Effector CD8-positive, alpha-beta T cell (primary cell): Measurements from ENCODE around the gene SH3BP4.

Source experiments
- DNase-seq: peaks from one replicate; lab custom pipeline; 2025; lab: John Stamatoyannopoulos, UW

The SH3BP4 gene

DNA sequence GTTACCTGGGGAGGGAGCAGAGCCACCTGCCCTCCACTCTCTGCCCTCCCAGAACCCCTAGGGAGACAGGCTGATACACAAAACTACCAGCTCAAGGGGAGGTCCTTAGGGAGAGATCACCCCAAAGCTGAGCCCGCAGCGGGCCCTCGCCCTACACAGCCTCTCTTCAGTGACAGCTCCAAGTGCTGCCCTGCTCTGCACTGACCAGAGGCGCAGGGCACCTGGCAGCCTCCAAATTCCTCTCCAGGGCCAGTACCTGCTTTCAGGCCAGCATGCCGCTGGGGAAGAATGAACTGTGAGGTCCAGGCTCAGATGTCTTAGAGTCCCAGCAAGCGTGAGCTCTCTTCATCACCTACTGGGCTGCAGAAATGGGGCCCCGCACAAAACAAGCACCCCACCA is 11.3 kb upstream of the SH3BP4 start:
- no peak for DNase-seq

DNA sequence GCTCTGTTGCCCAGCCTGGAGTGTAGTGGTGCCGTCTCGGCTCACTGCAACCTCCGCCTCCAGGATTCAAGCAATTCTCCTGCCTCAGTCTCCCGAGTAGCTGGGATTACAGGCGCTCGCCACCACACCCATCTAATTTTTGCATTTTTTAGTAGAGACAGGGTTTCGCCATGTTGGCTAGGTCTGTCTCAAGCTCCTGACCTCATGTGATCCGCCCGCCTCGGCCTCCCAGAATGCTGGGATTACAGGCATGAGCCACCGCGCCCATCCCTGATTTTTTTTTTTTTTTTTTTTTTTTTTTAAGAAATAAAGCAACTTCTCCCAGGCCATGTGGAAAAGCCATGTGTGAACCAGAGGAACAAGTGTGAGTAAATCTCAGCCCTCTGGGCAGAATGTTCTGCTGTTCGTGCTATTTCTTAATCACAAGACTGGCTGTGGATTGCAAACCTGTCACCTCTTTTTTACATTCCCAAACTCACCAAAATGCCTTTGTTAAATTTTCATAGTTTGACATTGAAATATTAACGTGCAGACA is 6.4 kb upstream of the SH3BP4 start:
- DNase-seq, result no peak

GRCh38 chr2:234947556-234947955 is 4.3 kb upstream of the SH3BP4 start:
- DNase-seq, result no peak

GRCh38 chr2:234949762-234950434 is 1.9 kb upstream of the SH3BP4 start:
- DNase-seq, result no peak

- no peak for DNase-seq
Measured at GRCh38 chr2:234950435-234950729, 1.4 kb upstream of the SH3BP4 start.

DNA sequence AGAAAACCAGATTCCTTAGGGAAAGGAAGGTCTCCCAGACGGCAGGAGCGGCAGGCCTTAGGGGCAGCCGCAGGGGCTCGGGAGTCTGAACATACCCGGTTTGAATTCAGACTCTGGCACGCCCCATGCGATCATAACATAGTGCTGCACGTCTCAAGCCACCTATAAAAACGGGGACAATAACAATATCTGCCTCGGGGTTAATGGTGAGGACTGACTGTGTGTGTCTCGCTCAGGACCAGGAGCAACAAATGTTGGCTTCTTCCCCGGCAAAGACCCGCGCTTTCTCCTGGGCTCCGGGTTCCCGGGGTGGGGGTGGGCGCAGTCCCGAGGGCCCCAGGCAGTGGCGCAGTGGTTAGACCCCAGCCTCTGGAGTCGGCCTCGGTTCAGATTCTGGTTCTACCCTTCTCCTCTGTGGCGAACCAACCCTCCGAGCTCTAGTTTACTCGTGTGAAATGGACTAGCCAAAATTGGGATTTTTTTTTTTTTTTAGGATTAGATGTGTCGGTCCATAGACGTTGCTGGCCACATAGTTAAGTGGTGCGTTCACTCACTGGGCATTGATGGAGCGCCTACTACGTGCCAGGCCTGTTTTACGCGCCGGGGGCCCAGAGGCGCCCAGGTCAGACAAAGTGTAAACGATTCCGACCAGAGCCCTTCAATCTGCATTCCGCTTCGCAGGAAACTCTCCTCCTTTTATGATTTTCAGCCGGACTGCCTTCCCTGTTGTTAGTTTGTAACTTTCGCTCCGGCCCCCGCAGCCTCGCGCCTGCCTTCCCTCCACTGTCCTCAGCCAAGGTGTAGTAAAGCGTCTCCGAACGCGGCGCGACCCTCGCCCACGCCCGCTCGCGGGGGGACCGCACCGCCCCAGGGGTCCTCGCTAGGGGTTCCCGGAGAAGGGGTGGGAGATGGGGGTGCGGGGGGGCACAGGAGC is 820 bp upstream of the SH3BP4 start:
- no peak for DNase-seq

DNA sequence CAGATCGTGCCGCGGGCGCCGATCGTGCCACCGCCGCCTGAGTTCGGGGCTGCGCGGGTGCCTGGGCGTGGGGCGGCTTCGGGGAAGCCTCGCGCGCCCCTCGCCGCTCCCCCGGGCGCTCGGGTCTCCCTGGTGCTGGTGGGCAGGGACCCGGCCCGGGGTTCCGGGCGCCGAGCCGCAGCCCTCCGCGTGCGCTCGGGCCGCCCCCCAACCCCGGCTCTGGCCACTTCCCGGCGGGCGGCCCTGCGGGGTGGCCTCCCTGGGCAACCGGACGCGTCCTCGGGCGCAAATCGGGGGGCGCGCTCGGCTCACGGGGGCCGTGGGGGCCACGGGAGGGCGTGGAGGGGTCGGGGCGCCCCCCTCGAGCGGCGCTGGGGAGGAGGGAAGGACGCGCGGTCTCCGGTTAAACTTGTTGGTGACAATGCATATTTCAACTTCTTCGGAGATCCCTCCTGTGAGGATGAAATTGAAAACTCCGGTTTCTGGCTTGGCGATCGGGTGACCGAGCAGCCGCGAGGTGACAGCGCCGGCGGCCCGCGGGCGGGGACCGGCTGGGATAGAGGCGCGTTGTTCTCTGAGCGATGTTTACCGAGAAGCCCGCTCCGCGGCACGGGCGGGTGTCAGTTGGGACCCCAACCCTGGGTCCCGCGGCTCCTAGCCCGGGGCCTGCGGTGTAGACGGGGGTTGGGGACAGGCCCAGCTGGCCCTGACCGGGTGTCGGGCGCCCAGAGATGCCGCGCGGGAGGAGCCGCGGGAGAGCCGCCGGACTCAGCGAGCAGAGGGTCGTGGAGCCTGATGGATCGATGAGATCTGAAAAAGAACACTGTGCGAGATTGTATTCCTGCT is 676 bp downstream of the SH3BP4 start:
- DNase-seq, result no peak

DNA sequence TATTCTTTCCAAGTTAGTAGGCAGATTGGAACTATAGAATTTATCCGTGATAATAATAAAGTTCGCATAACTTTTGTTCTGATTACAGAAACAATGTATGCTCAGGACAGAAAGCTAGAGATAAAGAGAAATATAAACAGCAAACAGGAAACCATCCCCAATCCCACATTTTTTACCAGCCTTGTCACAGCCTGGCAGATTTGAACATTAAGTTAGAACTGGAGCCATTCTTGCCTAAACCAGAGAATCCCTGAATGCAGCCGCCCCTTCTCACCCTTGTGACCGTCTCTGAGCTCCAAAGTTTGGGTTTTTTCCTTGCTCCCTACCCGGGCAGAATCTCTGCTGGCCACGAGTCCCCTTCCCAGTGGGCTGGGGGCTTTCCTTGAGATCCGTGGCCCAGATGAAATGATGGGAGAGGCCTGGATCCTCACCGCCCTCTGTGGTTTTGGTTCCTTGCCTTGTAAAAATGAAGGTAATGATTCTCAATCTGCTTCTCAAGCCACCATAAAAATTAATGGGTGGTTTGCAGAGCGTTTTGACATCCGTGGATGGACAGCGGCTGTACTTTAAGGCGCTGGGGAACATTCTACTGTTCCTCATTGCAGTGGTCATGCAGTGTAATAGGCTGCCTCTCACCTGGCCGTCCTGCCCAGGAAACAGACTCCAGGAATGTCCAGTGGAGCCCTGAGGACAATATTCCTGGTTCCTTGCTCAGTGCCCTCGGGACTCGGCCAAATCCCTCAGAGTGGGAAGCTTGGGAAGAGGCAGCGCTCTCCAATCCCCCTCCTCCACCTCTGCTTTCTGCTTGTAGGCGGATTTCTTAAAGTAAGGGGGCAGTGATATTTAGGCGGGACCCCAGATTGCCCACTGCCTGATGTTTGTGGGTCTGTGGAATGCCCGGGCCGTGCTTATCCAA is 1.6 kb downstream of the SH3BP4 start:
- DNase-seq, result no peak

- no peak for DNase-seq
Measured at GRCh38 chr2:234954551-234954992, 2.8 kb downstream of the SH3BP4 start.

GRCh38 chr2:234955091-234955591 is 3.3 kb downstream of the SH3BP4 start:
- no peak for DNase-seq

- DNase-seq, result no peak
Measured at GRCh38 chr2:234955971-234956509, 4.2 kb downstream of the SH3BP4 start.

- DNase-seq, result no peak
Measured at GRCh38 chr2:234957834-234958135, 6.0 kb downstream of the SH3BP4 start.

DNA sequence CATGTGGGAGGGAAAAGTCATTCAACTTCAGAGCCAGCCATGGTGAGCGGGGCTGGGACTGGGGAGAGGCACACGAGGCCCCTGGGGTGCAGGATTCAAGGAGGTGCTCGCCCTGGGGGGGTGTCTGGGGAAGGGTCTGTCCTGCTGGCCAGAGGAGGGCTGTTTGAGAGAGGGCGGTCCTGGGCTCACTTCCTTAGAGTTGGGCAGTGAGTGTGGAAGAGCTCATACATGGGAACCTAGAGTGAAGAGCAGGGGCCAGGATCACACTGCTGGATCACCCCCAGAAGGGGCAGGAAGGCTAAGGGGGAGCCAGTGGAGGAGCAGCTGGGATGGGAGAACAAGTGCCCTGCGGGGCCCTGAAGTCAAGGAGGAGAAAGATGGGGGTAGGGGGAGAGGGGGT is 6.5 kb downstream of the SH3BP4 start:
- no peak for DNase-seq

DNA sequence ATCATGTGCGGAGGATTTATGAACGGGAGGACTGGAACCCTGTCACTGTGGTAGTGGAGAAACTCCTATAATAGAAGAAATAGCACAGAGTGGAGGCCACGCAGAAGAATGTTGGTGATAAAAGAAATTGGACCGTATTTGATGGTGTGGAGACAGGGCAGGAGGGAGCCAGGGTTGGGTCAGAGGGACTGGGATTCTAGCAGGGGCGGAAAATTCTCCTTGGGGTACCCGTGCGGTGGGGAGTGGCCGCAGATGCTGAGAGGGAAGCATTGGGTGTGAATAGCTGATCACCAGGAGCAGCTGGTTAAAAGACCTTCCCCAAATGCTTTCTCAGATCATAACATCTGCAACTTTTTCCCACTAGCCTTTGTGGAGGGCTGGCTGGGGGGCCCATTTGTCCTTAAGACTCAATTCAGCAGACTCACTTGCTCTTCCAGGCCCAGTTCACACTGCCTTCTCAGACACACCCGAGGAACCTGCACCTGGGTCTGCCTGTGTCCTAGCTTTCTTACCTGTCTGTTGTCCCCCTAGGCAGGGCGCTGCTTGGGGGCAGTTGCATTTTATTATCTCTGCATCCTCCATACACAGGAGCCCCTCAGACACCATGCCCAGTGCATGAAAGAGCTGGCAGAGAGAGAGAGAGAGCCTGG is 7.1 kb downstream of the SH3BP4 start:
- DNase-seq, result no peak

DNA sequence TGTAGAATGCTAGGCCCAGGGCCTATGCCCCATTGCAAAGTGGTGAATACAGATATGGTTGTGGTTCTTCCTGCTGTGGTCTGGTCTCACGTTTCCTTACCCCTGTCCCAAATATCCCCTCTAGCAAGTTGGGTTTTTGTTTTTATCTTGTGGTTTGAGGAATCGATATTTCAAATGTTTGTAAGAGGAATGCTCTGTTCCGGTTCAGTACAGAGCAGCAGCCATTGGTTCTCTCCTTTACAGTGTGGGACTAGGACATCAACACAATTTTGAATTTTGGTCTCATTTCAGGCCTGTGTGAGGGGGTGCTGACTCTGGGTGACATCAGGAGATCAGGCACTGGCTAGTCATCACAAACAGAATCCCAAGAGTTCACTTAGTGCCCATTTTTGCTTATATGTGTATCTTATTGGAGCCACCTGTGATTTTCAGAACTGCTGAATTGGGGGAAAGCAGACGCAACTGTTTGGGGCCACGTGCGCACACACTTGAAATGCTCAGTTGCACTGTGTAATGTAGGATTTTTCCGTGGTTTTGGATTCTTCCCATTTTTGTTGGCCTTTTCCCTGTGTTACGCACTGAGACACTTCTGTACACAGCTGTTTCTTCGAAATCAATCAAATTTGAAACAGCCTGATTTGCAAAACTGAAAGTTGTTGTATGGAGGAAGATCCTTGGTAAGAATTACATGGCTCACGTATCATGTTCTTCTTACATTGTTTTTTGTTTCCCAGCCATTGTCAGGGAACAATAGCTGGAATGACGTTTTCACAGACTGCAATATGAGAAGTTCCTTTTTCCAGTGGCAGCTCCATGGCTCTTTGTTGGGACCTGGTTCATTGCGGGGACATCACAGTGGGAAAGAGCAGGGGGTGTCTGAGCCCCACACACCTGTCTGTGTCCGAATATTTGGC is 8.6 kb downstream of the SH3BP4 start:
- no peak for DNase-seq

GRCh38 chr2:234961784-234962183 is 10.0 kb downstream of the SH3BP4 start:
- no peak for DNase-seq

DNA sequence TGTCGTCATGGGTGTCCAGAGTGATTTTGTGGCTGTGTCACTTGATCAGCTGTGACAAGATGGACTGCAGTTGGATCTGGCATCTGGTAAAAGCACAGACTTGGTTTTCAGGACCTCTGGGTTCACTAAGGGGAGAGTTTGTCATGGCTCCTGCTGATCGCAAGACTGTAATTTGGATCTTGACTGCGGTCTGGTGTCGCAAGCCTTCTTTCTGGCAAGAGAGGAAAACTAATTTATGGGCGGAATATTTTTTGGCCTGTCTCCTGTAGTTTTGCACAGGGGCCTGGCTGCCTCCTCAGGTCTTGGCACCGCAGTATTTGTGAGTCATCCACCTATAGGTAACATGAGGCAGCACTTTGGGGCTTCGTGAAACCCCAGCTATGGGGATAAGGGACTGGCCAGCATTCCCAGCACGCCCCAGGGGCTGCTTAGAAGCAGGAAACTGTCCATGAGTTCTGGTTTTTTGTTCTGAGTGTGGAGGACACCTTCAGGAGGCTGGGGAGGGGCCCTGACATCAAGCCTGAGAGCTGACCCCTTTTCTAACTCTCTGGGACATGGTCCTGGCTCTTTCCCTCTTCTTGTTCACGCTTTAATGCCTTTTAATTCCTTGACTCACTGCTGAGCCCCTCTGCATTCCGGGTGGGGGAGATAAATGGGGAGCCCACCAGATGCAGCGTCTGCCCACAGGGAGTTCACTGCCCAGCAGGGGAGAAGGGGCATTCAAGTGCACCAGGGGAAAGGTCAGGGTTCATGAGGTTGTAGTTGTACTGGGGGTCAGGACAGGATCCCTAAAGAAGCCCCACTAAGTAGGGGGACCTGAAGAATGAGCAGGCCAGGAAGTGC is 12.2 kb downstream of the SH3BP4 start:
- DNase-seq, result no peak
